ENCODE data around the gene AGBL3. TPM values are rescaled to one million over a fixed set of nuclear protein-coding genes. Genes with fewer than 3 reads are reported as not detected.

AGBL3 gene
- total and polyA plus RNA-seq, 2 experiments from 2014 or later = 3.2 to 5.6 TPM

DNA sequence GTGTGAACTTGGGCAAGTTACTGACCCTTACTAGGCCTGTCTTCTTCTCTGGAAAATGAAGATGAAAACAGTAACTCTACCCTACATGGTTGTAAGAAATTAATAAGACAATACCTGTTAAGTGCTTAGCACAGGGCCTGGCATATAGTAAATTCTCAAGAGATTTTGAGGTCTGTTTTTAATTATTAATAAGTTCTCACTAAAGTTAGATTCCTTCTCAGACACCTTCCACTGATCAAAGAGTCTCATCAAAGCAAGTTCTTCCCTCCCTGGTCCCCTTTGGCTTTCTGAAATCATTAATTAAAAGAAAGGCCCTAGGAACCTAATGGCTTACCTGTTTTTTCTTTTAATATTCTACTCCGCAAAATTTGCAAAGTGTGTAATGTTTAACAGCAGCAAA, 166.1 kb downstream of the AGBL3 start:
- DNase-seq (ENCODE audit: low spot score) (no peak), ATAC-seq (no peak)
- peaks cover 40% of the 10 kb centered on the region for H3K9me3 Mint-ChIP-seq
- Histone ChIP-seq H3K27me3 (ENCODE audit: insufficient read depth) (no peaks in the 10 kb centered on the region), H3K79me2 (replicated peaks; ENCODE audit: insufficient read depth) (no peaks in the 10 kb centered on the region), H2AFZ (no peak overlapping the region), H3K4me3 (no peak overlapping the region), H3K9me2 (ENCODE audit: insufficient read depth) (peaks cover 5% of the 10 kb centered on the region; the same call in 1 of the 2 replicates), H3F3A (replicated peaks; ENCODE audit: low read depth) (no peaks in the 10 kb centered on the region), H3K4me2 (no peak overlapping the region), H3K36me3 (ENCODE audit: insufficient read depth) (peaks cover 5% of the 10 kb centered on the region; the same call in 1 of the 2 replicates), H3K4me1 (ENCODE audit: insufficient read depth) (no peaks in the 10 kb centered on the region; the same call in 1 of the 2 replicates), H4K20me1 (replicated peaks; ENCODE audit: insufficient read depth) (no peaks in the 10 kb centered on the region), H3K27ac (ENCODE audit: low read depth) (no peak overlapping the region)
- no peak overlapping the region for H3K4me3 Mint-ChIP-seq
- no peak overlapping the region for H3K27ac Mint-ChIP-seq
- H3K27me3 Mint-ChIP-seq (ENCODE audit: insufficient read depth, low read depth, poor library complexity) = no peaks in the 10 kb centered on the region
- H3K36me3 Mint-ChIP-seq (ENCODE audit: low read depth) = peaks cover 27% of the 10 kb centered on the region
- H3K4me1 Mint-ChIP-seq = peaks cover 7% of the 10 kb centered on the region; the same call in 2 of the 3 replicates
- TF ChIP-seq ZNF114 (CRISPR knock-in tag; IDR thresholded peaks at IDR 0.05) (no peak), ETS1 (IDR thresholded peaks at IDR 0.05) (no peak), NANOG (IDR thresholded peaks at IDR 0.05; ENCODE audit: borderline replicate concordance) (no peak), CTCF (conservative IDR thresholded peaks at IDR 0.05; ENCODE audit: low read depth in 2 of 2) (no peak), ZNF331 (CRISPR knock-in tag; IDR thresholded peaks at IDR 0.05; ENCODE audit: low read depth) (no peak)
- TF ChIP-seq, protein P1, sequence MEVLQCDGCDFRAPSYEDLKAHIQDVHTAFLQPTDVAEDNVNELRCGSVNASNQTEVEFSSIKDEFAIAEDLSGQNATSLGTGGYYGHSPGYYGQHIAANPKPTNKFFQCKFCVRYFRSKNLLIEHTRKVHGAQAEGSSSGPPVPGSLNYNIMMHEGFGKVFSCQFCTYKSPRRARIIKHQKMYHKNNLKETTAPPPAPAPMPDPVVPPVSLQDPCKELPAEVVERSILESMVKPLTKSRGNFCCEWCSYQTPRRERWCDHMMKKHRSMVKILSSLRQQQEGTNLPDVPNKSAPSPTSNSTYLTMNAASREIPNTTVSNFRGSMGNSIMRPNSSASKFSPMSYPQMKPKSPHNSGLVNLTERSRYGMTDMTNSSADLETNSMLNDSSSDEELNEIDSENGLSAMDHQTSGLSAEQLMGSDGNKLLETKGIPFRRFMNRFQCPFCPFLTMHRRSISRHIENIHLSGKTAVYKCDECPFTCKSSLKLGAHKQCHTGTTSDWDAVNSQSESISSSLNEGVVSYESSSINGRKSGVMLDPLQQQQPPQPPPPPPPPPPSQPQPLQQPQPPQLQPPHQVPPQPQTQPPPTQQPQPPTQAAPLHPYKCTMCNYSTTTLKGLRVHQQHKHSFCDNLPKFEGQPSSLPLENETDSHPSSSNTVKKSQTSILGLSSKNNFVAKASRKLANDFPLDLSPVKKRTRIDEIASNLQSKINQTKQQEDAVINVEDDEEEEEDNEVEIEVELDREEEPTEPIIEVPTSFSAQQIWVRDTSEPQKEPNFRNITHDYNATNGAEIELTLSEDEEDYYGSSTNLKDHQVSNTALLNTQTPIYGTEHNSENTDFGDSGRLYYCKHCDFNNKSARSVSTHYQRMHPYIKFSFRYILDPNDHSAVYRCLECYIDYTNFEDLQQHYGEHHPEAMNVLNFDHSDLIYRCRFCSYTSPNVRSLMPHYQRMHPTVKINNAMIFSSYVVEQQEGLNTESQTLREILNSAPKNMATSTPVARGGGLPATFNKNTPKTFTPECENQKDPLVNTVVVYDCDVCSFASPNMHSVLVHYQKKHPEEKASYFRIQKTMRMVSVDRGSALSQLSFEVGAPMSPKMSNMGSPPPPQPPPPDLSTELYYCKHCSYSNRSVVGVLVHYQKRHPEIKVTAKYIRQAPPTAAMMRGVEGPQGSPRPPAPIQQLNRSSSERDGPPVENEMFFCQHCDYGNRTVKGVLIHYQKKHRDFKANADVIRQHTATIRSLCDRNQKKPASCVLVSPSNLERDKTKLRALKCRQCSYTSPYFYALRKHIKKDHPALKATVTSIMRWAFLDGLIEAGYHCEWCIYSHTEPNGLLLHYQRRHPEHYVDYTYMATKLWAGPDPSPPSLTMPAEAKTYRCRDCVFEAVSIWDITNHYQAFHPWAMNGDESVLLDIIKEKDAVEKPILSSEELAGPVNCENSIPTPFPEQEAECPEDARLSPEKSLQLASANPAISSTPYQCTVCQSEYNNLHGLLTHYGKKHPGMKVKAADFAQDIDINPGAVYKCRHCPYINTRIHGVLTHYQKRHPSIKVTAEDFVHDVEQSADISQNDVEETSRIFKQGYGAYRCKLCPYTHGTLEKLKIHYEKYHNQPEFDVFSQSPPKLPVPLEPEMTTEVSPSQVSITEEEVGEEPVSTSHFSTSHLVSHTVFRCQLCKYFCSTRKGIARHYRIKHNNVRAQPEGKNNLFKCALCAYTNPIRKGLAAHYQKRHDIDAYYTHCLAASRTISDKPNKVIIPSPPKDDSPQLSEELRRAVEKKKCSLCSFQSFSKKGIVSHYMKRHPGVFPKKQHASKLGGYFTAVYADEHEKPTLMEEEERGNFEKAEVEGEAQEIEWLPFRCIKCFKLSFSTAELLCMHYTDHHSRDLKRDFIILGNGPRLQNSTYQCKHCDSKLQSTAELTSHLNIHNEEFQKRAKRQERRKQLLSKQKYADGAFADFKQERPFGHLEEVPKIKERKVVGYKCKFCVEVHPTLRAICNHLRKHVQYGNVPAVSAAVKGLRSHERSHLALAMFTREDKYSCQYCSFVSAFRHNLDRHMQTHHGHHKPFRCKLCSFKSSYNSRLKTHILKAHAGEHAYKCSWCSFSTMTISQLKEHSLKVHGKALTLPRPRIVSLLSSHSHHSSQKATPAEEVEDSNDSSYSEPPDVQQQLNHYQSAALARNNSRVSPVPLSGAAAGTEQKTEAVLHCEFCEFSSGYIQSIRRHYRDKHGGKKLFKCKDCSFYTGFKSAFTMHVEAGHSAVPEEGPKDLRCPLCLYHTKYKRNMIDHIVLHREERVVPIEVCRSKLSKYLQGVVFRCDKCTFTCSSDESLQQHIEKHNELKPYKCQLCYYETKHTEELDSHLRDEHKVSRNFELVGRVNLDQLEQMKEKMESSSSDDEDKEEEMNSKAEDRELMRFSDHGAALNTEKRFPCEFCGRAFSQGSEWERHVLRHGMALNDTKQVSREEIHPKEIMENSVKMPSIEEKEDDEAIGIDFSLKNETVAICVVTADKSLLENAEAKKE (CRISPR knock-in tag; IDR thresholded peaks at IDR 0.05) = no peak
